22Rv1 (cell line): ENCODE measurements around the gene P2RY8.

Experiments
- CTCF ChIP-seq: fragments of 450-650 bp; IDR thresholded peaks from 2 replicates; pipeline ENCODE4 v1.5.1; 2017; ENCODE audit warnings: mild to moderate bottlenecking
- ZFX ChIP-seq: fragments of 450-650 bp; IDR thresholded peaks from 2 replicates; pipeline ENCODE4 v1.6.1; 2017; ENCODE audit warnings: antibody characterized with exemption, borderline replicate concordance

GRCh38 chrX:1521459-1521956, 15.5 kb downstream of the P2RY8 start:
- TF ChIP-seq CTCF, result no peak
- TF ChIP-seq ZFX, result no peak
